WTC11 (cell line): ENCODE data around the gene NELL1. TPM values are rescaled to one million over a fixed set of nuclear protein-coding genes. Genes with fewer than 3 reads are reported as not detected.
A peak's percentile ranks its signal among the peaks of the same experiment; 100 is the strongest.

Experiments used
- ATAC-seq: fragments of 200-7000 bp; cut with Tn5 transposase; 2 replicates; pipeline ENCODE4 v1.10.0; 2021; ENCODE audit warnings: mild to moderate bottlenecking, moderate library complexity
- CTCF ChIA-PET: fragments of 300-600 bp; sonication (Branson Sonifier 250); formaldehyde crosslinking; loops from one replicate; lab custom pipeline; 2021; ENCODE audit warnings: antibody characterized with exemption; lab: Charles Lee
- POLR2A ChIA-PET: fragments of 350-600 bp; sonication (Branson Sonifier 250); formaldehyde crosslinking; loops from one replicate; lab custom pipeline; 2021; ENCODE audit warnings: antibody characterized with exemption; lab: Charles Lee
- DNase-seq: peaks from one replicate; pipeline ENCODE4 v3.0.0; 2021; ENCODE audit warnings: low spot score
- H3K27ac Mint-ChIP-seq: 2 replicates; pipeline ENCODE4 v1.8.0; 2021; ENCODE audit warnings: mixed read lengths
- H3K27me3 Mint-ChIP-seq: 2 replicates; pipeline ENCODE4 v1.8.0; 2021; ENCODE audit warnings: low read depth, mild to moderate bottlenecking, moderate library complexity, mixed read lengths
- H3K36me3 Mint-ChIP-seq: 2 replicates; pipeline ENCODE4 v1.8.0; 2021; ENCODE audit warnings: mixed read lengths
- H3K4me1 Mint-ChIP-seq: 2 replicates; pipeline ENCODE4 v1.8.0; 2022; ENCODE audit warnings: mixed read lengths
- H3K4me3 Mint-ChIP-seq: 2 replicates; pipeline ENCODE4 v1.8.0; 2021; ENCODE audit warnings: mild to moderate bottlenecking, moderate library complexity, mixed read lengths
- H3K9me3 Mint-ChIP-seq: 2 replicates; pipeline ENCODE4 v1.8.0; 2021; ENCODE audit warnings: mixed read lengths
- CBFB ChIP-seq: sonication (generic); formaldehyde crosslinking; IDR thresholded peaks from 2 replicates; pipeline ENCODE4 v1.8.1; 2022; ENCODE audit warnings: mild to moderate bottlenecking, low read depth, missing genetic modification reagents
- CTCF ChIP-seq: fragments of 200-600 bp; IDR thresholded peaks from 2 replicates; pipeline ENCODE4 v1.8.0; 2022; ENCODE audit warnings: antibody characterized with exemption
- GABPB1 ChIP-seq: sonication (generic); formaldehyde crosslinking; IDR thresholded peaks from 2 replicates; pipeline ENCODE4 v1.8.1; 2023; ENCODE audit warnings: mild to moderate bottlenecking, missing genetic modification reagents
- HMGA2 ChIP-seq: fragments of 250-450 bp; sonication (Bioruptor Pico); IDR thresholded peaks from 2 replicates; pipeline ENCODE4 v1.4.0; 2021; ENCODE audit warnings: mild to moderate bottlenecking, moderate library complexity
- IRF2 ChIP-seq: sonication (generic); formaldehyde crosslinking; IDR thresholded peaks from 2 replicates; pipeline ENCODE4 v1.8.0; 2022; ENCODE audit warnings: low read depth, missing genetic modification reagents, borderline replicate concordance
- KAT7 ChIP-seq: sonication (generic); formaldehyde crosslinking; IDR thresholded peaks from 2 replicates; pipeline ENCODE4 v1.8.1; 2023; ENCODE audit warnings: missing genetic modification reagents, mild to moderate bottlenecking, borderline replicate concordance
- MYBL2 ChIP-seq: sonication (generic); formaldehyde crosslinking; IDR thresholded peaks from 2 replicates; pipeline ENCODE4 v1.8.1; 2023; ENCODE audit warnings: mild to moderate bottlenecking, moderate library complexity, missing genetic modification reagents
- NFE2L1 ChIP-seq: sonication (generic); formaldehyde crosslinking; IDR thresholded peaks from 2 replicates; pipeline ENCODE4 v1.8.1; 2023; ENCODE audit warnings: missing genetic modification reagents
- RELA ChIP-seq: sonication (generic); formaldehyde crosslinking; IDR thresholded peaks from 2 replicates; pipeline ENCODE4 v1.8.1; 2022; ENCODE audit warnings: missing genetic modification reagents, mild to moderate bottlenecking, borderline replicate concordance
- SMAD4 ChIP-seq: sonication (generic); formaldehyde crosslinking; IDR thresholded peaks from 2 replicates; pipeline ENCODE4 v1.8.0; 2022; ENCODE audit warnings: mild to moderate bottlenecking, missing genetic modification reagents
- SP1 ChIP-seq: sonication (generic); formaldehyde crosslinking; conservative IDR thresholded peaks from 2 replicates; pipeline ENCODE4 v1.8.1; 2022; ENCODE audit warnings: missing genetic modification reagents
- TCF7 ChIP-seq: sonication (generic); formaldehyde crosslinking; IDR thresholded peaks from 2 replicates; pipeline ENCODE4 v1.8.0; 2022; ENCODE audit warnings: mild to moderate bottlenecking, low read depth, missing genetic modification reagents, moderate library complexity
- TP53 ChIP-seq: sonication (generic); formaldehyde crosslinking; IDR thresholded peaks from 2 replicates; pipeline ENCODE4 v1.8.1; 2023; ENCODE audit warnings: mild to moderate bottlenecking, missing genetic modification reagents
- USF1 ChIP-seq: sonication (generic); formaldehyde crosslinking; IDR thresholded peaks from 2 replicates; pipeline ENCODE4 v1.8.0; 2022; ENCODE audit warnings: mild to moderate bottlenecking, missing genetic modification reagents
- USF2 ChIP-seq: sonication (generic); formaldehyde crosslinking; IDR thresholded peaks from 2 replicates; pipeline ENCODE4 v1.8.1; 2023; ENCODE audit warnings: mild to moderate bottlenecking, missing genetic modification reagents, moderate library complexity
- ZMAT4 ChIP-seq: fragments of 250-450 bp; sonication (Bioruptor Pico); IDR thresholded peaks from 2 replicates; pipeline ENCODE4 v1.9.0; 2021; ENCODE audit warnings: mild to moderate bottlenecking
- ZNF263 ChIP-seq: sonication (generic); formaldehyde crosslinking; IDR thresholded peaks from 2 replicates; pipeline ENCODE4 v1.8.1; 2022; ENCODE audit warnings: low read depth, mild to moderate bottlenecking, moderate library complexity, missing genetic modification reagents
- ZNF317 ChIP-seq: sonication (generic); formaldehyde crosslinking; IDR thresholded peaks from 2 replicates; pipeline ENCODE4 v1.8.1; 2023; ENCODE audit warnings: low read depth, mild to moderate bottlenecking, moderate library complexity, missing genetic modification reagents, borderline replicate concordance
- ZNF423 ChIP-seq: fragments of 250-450 bp; sonication (Bioruptor Pico); IDR thresholded peaks from 2 replicates; pipeline ENCODE4 v2.1.2; 2022; ENCODE audit warnings: mild to moderate bottlenecking, moderate library complexity
- ZNF671 ChIP-seq: fragments of 250-450 bp; sonication (Bioruptor Pico); IDR thresholded peaks from 2 replicates; pipeline ENCODE4 v1.8.0; 2021; ENCODE audit warnings: mild to moderate bottlenecking
- total RNA-seq: library from RNA; stranded (reverse); gene quantifications from 3 replicates; pipeline ENCODE4 v1.2.3, GENCODE V29; 2021

The NELL1 gene
- total RNA-seq, 1 experiment from 2014 or later = 1.8 TPM

- TF ChIP-seq ZNF423 (no peak), USF1 (CRISPR knock-in tag) (no peak), NFE2L1 (CRISPR knock-in tag) (no peak), RELA (CRISPR knock-in tag) (no peak), IRF2 (CRISPR knock-in tag) (no peak), HMGA2 (CRISPR knock-in tag) (no peak), ZMAT4 (no peak), TP53 (no peak)
- TF ChIP-seq, all 79 proteins: peak for 0
These were observed 29.7 kb upstream of the NELL1 start (continued) for GRCh38 chr11:20639688-20640087.

- DNase-seq (no peak), ATAC-seq (no peak)
- H3K4me3 Mint-ChIP-seq = no peak overlapping the region
- H3K27me3 Mint-ChIP-seq = peaks cover 4% of the 10 kb centered on the region
- TF ChIP-seq TCF7 (CRISPR knock-in tag) (no peak), RELA (CRISPR knock-in tag) (no peak)
- CTCF ChIA-PET = no interaction called here
- H3K36me3 Mint-ChIP-seq = no peaks in the 10 kb centered on the region
- H3K27ac Mint-ChIP-seq = no peak overlapping the region
- peaks cover 29% of the 10 kb centered on the region for H3K4me1 Mint-ChIP-seq
- POLR2A ChIA-PET = no interaction called here
- H3K9me3 Mint-ChIP-seq = no peaks in the 10 kb centered on the region
These were observed 29.0 kb upstream of the NELL1 start for GRCh38 chr11:20640401-20640800.

GRCh38 chr11:20644360-20644759 is 25.0 kb upstream of the NELL1 start:
- H3K27ac Mint-ChIP-seq = no peak overlapping the region
- H3K4me3 Mint-ChIP-seq = no peak overlapping the region
- H3K27me3 Mint-ChIP-seq = peaks cover 4% of the 10 kb centered on the region
- no peak for TF ChIP-seq ZNF263 (CRISPR knock-in tag)
- no peak for TF ChIP-seq GABPB1 (CRISPR knock-in tag)
- no peak for TF ChIP-seq ZNF317 (CRISPR knock-in tag)
- no peak for TF ChIP-seq MYBL2 (CRISPR knock-in tag)
- TF ChIP-seq, all 79 proteins: peak for 0
- Mint-ChIP-seq H3K9me3 (no peaks in the 10 kb centered on the region), H3K36me3 (no peaks in the 10 kb centered on the region), H3K4me1 (peaks cover 8% of the 10 kb centered on the region)
- ChIA-PET CTCF (no interaction called here), POLR2A (no interaction called here)
- DNase-seq = no peak
- ATAC-seq = no peak

- H3K27me3 Mint-ChIP-seq = no peaks in the 10 kb centered on the region; the same call in 1 of the 2 replicates
- DNase-seq = peak; percentile 53
- TF ChIP-seq SMAD4 (no peak), CTCF (peak; percentile 87), ZNF671 (CRISPR knock-in tag) (no peak), KAT7 (CRISPR knock-in tag) (no peak), ZNF263 (CRISPR knock-in tag) (no peak), CBFB (CRISPR knock-in tag) (no peak), USF2 (CRISPR knock-in tag) (no peak), SP1 (CRISPR knock-in tag) (no peak)
- TF ChIP-seq, all 79 proteins: peak for 1
- peak; percentile 78 for ATAC-seq
- Mint-ChIP-seq H3K4me3 (no peak overlapping the region), H3K27ac (no peak overlapping the region), H3K9me3 (no peaks in the 10 kb centered on the region), H3K36me3 (no peaks in the 10 kb centered on the region), H3K4me1 (peaks cover 5% of the 10 kb centered on the region)
- ChIA-PET POLR2A (no interaction called here), CTCF (interaction anchor here (0.7 to 1.5 kb wide), 4 partner anchors 9 to 65 kb away, joined by 3 to 7 read pairs (median 4); no protein-coding TSS in a partner anchor)
These were observed 21.3 kb upstream of the NELL1 start for GRCh38 chr11:20647976-20648565.
